ELF-1 (cell line): ENCODE results near the gene GPR176.

Source experiments
- DNase-seq: peaks from one replicate; pipeline ENCODE4 v3.0.0-alpha.2; 2016; ENCODE audit warnings: low read depth, low spot score

Gene GPR176

DNA sequence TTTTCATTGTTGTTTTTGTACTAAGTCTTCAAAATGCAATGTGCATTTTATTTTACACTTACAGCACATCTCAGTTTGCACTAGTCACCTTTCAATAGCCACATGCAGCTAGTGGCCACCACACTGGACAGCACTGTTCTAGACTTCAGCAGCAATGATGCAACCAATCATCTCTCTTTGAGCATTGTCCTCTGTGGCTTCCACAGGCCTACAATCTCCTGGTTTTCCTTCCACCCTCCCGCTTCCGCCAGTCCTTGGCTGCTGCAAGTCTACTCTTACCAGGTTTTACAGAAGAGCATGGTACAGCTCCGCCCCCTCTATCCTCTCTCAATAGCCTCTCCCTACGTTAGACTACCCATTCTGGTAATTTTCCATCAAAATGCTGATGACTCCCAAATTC lies 112.3 kb downstream of the GPR176 start:
- no peak for DNase-seq

- no peak for DNase-seq
Measured at GRCh38 chr15:39804026-39804425, 116.0 kb downstream of the GPR176 start.

- DNase-seq, result no peak
Measured at GRCh38 chr15:39803016-39803415, 117.0 kb downstream of the GPR176 start.

DNA sequence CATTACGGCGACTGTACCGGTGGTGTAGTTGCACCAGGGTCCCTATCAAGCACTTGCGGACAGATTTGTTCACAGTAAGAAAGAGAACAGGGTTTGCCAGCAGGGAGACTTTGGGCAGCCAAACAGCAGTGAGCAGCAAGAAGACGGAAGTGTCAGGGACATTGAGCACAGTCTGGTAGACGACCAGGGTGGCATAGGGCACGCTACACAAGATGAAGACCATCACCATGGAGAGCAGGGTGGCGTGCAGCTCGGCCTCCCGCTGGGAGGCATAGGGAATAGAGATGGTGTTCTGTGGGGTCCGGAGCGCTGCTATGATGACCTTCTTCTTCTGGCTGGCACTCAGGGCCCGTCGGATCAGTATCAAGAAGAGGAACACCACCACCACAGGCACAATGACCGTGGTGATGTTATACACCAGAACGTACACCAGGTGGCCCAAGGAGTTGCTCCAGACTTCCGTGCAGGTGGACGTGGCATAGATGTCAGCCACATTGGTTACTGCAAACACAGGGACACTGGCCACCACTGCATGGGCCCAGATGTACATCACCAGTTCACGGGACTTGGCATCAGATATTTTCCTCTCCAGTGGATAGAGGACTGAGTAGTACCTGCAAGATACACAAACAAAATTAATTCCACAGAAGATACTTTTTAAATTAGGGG lies 118.3 kb downstream of the GPR176 start:
- peak; percentile 45 for DNase-seq

- DNase-seq, result no peak
Measured at GRCh38 chr15:39799552-39800011, 120.5 kb downstream of the GPR176 start.

DNA sequence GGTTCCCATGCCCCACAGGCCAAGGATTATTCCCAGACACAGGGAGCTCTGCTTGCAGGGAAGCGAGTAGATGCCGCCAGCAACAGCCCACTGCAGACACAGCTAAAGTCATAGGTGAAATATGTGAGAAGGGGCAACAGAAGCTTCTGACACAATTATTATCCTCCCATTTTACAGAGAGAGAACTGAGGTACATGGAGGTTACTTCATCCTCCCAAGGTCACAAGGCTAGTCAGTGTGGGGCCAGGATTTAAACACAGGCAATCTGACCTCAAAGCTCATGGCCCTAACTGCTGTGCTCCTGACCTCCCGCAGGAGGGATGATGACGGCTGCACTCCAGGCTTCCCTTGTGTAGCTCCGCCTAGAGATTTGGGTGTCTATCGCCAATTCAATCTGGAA lies 121.7 kb downstream of the GPR176 start:
- DNase-seq, result no peak

GRCh38 chr15:39797407-39797806 lies 122.7 kb downstream of the GPR176 start:
- no peak for DNase-seq

DNA sequence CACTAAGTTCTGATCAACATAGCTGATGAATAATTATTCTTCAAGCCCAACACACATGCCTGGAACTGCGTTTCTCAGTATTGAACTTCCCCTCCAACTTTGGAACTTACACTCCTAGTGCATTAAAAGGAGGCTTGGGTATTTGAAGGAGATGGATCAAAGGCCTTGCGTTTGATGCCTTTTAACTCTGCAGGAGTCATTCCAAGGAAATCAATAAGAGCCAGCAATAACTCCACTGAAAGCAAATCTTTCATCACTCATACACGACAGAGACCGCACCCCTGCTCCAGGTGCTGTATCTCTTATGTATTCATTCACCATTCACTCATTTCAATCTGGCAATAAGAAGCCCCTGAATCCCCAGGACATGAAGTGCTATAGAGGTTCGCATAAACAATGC lies 123.5 kb downstream of the GPR176 start:
- no peak for DNase-seq

DNA sequence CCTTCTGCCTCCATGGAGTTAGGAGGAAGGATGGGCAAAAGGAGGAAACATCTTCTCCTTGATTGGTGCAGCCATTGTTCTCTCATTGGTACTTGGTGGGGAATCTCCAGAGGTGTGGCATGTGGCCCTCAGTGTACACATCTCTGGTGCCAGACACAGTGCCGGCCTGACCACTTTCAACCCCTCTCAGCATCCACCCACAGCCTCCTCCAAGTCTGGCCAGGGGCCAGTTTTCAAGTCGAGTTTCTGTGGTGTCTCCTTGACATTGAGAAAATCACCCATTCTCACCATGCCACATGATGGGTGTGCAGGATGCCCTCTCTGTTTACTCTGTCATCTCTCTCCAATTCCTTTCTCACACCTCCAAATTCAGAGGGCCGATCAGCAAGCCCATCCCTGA lies 124.6 kb downstream of the GPR176 start:
- DNase-seq, result no peak

- DNase-seq, result no peak
Measured at GRCh38 chr15:39794954-39795353, 125.1 kb downstream of the GPR176 start.

DNA sequence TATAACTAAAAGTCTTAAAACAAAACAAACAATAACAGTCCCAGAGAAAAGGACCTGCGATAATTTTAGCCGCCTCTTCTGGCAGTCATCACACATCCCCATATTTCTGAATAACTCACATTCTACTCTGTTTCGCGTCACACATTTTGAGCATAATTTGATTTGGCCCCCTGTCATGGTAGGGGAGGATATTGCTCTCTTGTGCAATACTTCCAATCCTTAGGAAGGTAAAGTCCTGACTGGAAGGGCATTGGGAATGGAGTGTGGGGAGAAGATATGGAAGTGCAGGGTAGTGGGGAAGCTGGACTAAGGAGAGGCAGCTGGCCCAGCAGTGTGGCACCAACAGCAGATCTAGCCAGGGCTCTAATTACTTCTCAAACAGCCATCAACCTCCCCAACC lies 126.1 kb downstream of the GPR176 start:
- DNase-seq, result no peak

GRCh38 chr15:39792844-39793335 lies 127.2 kb downstream of the GPR176 start:
- no peak for DNase-seq

GRCh38 chr15:39792025-39792843 lies 127.8 kb downstream of the GPR176 start:
- no peak for DNase-seq

DNA sequence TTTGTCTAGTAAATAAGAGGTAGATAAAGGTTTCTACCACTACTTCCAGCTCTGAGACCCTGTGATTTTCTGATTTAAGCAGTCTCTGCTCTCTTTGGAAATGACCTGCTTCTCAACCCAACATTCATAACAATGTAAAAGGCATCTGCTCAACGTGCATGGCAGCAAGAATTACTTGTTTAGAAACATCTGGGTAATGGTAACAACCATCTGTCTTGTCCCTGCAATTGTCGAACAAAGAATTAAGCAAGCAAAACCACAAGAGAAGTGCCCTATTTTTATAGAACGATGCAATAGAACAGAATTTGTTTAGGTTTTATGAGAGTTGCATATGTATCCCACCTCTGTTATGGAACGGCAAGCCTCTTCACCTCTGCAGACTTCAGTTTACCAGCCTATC lies 130.3 kb downstream of the GPR176 start:
- no peak for DNase-seq

DNA sequence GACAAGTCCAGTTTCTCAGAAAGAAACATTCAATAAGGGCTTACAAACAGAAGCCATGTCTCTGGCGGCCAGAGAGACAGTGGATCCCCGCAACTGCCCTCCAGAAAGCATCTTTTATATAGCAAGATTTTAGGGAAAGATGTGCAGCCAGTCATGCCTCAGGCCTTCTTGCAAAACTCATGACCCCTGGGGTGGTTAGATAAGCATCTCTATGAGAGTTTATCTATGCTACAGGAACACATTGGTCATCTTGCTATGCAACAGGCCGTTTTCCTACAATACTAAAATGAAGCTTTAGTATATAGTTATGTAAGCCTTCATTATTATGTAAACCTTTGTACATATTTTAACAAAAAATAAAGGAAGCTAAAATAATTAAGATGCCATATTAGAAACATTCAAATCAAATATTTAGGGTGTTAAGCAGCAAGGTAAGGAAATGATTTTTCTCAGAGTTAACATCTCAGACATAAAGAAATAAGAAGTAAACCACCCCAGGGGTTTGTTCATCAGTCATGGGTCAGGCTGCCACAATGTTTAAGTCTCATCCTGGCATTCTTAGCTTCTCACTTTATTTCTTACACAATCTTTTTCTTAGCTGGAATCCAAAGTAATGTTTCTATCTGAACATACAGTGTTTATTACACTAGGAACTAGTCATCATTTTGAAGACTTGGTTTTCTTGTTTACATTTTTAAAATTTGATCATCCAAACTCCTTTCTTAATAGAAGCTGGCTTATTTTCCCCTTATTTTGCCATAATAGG lies 131.1 kb downstream of the GPR176 start:
- no peak for DNase-seq

GRCh38 chr15:39788108-39788507 lies 132.0 kb downstream of the GPR176 start:
- DNase-seq, result no peak

- DNase-seq, result no peak
Measured at GRCh38 chr15:39787479-39787878, 132.6 kb downstream of the GPR176 start.

DNA sequence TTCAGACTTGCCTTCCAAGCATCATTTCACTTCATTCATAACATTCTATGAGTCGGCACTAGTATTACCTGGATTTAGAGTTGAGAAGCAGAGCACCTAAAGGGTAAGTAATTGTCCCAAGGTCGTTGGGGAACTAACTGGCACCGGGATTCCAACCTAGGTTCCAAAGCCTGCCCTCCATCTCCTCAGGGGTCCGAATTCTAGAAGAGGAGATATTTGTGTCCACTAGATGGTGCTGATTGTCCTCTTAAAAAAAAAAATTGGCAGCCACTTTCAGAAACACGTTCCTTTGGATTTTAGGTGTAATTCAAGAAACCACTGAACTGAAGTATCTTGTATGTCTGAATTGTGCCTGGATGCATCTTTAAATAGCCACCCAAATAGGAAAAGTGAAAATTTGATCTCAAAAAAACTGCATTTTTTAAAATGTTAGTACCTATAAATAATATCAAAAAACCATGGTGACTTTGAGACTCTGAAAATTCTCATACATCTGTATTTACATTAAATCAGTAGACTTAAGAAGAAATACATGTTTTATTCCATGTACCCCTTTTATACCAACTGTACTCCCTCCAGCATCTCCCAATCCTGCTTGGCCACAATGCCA lies 133.5 kb downstream of the GPR176 start:
- DNase-seq, result peak; percentile 66

- no peak for DNase-seq
Measured at GRCh38 chr15:39785841-39786240, 134.2 kb downstream of the GPR176 start.

GRCh38 chr15:39785139-39785538 lies 134.9 kb downstream of the GPR176 start:
- no peak for DNase-seq

- no peak for DNase-seq
Measured at GRCh38 chr15:39784638-39785037, 135.4 kb downstream of the GPR176 start.

- DNase-seq, result no peak
Measured at GRCh38 chr15:39784125-39784524, 135.9 kb downstream of the GPR176 start.
